Stomach smooth muscle (tissue), 2 donors: ENCODE data around the gene CDH23.

Experiments
- H3K27ac ChIP-seq: one replicate; pipeline ENCODE4 v1.7.0; 2013; ENCODE audit warnings: mild to moderate bottlenecking, low read length, inconsistent platforms
- H3K27me3 ChIP-seq, 2 donors: one replicate each; pipeline ENCODE4 v1.7.0; 2013; ENCODE audit warnings: low read length in 2 of 2; ENCODE audit not compliant: insufficient read depth in 2 of 2, control insufficient read depth in 1 of 2
- H3K36me3 ChIP-seq, 2 donors: one replicate each; pipeline ENCODE4 v1.7.0; 2013; ENCODE audit warnings: low read length in 2 of 2; ENCODE audit not compliant: control insufficient read depth in 2 of 2, insufficient read depth in 2 of 2
- H3K4me1 ChIP-seq: one replicate; pipeline ENCODE4 v1.7.0; 2013; ENCODE audit warnings: low read length; ENCODE audit not compliant: control insufficient read depth, insufficient read depth
- H3K4me3 ChIP-seq, 2 donors: one replicate each; pipeline ENCODE4 v1.7.0; 2013; ENCODE audit warnings: low read length in 2 of 2
- H3K9ac ChIP-seq, 2 donors: one replicate each; pipeline ENCODE4 v1.7.0; 2013; ENCODE audit warnings: low read length in 2 of 2, mild to moderate bottlenecking in 1 of 2
- H3K9me3 ChIP-seq, 2 donors: one replicate each; pipeline ENCODE4 v1.7.0; 2013; ENCODE audit warnings: low read length in 2 of 2; ENCODE audit not compliant: control insufficient read depth in 2 of 2
- donor health status: healthy.
- donor health status: Pancreatic carcinoma.

Gene CDH23

GRCh38 chr10:71694567-71694968, 297.8 kb downstream of the CDH23 start:
- Histone ChIP-seq H3K27ac (no peak overlapping the region), H3K4me3 (no peak overlapping the region), H3K36me3 (no peaks in the 10 kb centered on the region), H3K9ac (no peak overlapping the region), H3K4me1 (peaks cover 6% of the 10 kb centered on the region), H3K27me3 (no peaks in the 10 kb centered on the region), H3K9me3 (peaks cover 0 to 8% of the 10 kb centered on the region in 2 donors)

- Histone ChIP-seq H3K27me3 (no peaks in the 10 kb centered on the region), H3K9me3 (peaks cover 0 to 8% of the 10 kb centered on the region in 2 donors), H3K4me1 (peaks cover 6% of the 10 kb centered on the region), H3K9ac (no peak overlapping the region), H3K36me3 (no peaks in the 10 kb centered on the region), H3K27ac (no peak overlapping the region), H3K4me3 (no peak overlapping the region)
Measured at GRCh38 chr10:71695502-71696476, 299.1 kb downstream of the CDH23 start.

GRCh38 chr10:71696628-71697326, 300.1 kb downstream of the CDH23 start:
- Histone ChIP-seq H3K9me3 (peaks cover 0 to 1% of the 10 kb centered on the region in 2 donors), H3K9ac (no peak overlapping the region), H3K27me3 (no peaks in the 10 kb centered on the region), H3K4me3 (no peak overlapping the region), H3K4me1 (peaks cover 6% of the 10 kb centered on the region), H3K36me3 (no peaks in the 10 kb centered on the region), H3K27ac (no peak overlapping the region)

GRCh38 chr10:71697938-71698709, 301.4 kb downstream of the CDH23 start:
- Histone ChIP-seq H3K27me3 (no peaks in the 10 kb centered on the region), H3K36me3 (no peaks in the 10 kb centered on the region), H3K9me3 (no peaks in the 10 kb centered on the region), H3K27ac (no peak overlapping the region), H3K4me3 (no peak overlapping the region), H3K4me1 (peaks cover 2% of the 10 kb centered on the region), H3K9ac (no peak overlapping the region)

GRCh38 chr10:71698737-71699136, 302.0 kb downstream of the CDH23 start:
- Histone ChIP-seq H3K36me3 (no peaks in the 10 kb centered on the region), H3K4me3 (no peak overlapping the region), H3K9ac (no peak overlapping the region), H3K4me1 (no peaks in the 10 kb centered on the region), H3K27me3 (no peaks in the 10 kb centered on the region), H3K9me3 (no peaks in the 10 kb centered on the region), H3K27ac (no peak overlapping the region)

GRCh38 chr10:71700731-71701368, 304.1 kb downstream of the CDH23 start:
- Histone ChIP-seq H3K27ac (no peak overlapping the region), H3K36me3 (no peaks in the 10 kb centered on the region), H3K9ac (no peak overlapping the region), H3K4me3 (no peak overlapping the region), H3K4me1 (no peaks in the 10 kb centered on the region), H3K27me3 (no peaks in the 10 kb centered on the region), H3K9me3 (no peaks in the 10 kb centered on the region)

- no peaks in the 10 kb centered on the region for H3K27me3 ChIP-seq
- H3K36me3 ChIP-seq: no peaks in the 10 kb centered on the region
- H3K4me3 ChIP-seq: no peak overlapping the region
Measured at GRCh38 chr10:71701496-71702132, 304.9 kb downstream of the CDH23 start.

GRCh38 chr10:71703577-71703976, 306.9 kb downstream of the CDH23 start:
- no peaks in the 10 kb centered on the region for H3K36me3 ChIP-seq
- no peaks in the 10 kb centered on the region for H3K27me3 ChIP-seq
- no peak overlapping the region for H3K9ac ChIP-seq
- peaks cover 7% of the 10 kb centered on the region for H3K4me1 ChIP-seq
- H3K9me3 ChIP-seq: no peaks in the 10 kb centered on the region
- no peak overlapping the region for H3K27ac ChIP-seq
- H3K4me3 ChIP-seq: no peak overlapping the region

More at GRCh38 chr10:71701496-71702132, 304.9 kb downstream of the CDH23 start:
- Histone ChIP-seq H3K9ac (no peak overlapping the region), H3K9me3 (no peaks in the 10 kb centered on the region), H3K27ac (no peak overlapping the region), H3K4me1 (no peaks in the 10 kb centered on the region)

- Histone ChIP-seq H3K4me3 (no peak overlapping the region), H3K9me3 (no peaks in the 10 kb centered on the region), H3K9ac (no peak overlapping the region), H3K4me1 (peaks cover 7% of the 10 kb centered on the region), H3K36me3 (no peaks in the 10 kb centered on the region), H3K27me3 (no peaks in the 10 kb centered on the region), H3K27ac (no peak overlapping the region)
Measured at GRCh38 chr10:71704816-71705215, 308.1 kb downstream of the CDH23 start.

GRCh38 chr10:71705582-71705981, 308.9 kb downstream of the CDH23 start:
- H3K4me3 ChIP-seq: no peak overlapping the region
- H3K27ac ChIP-seq: no peak overlapping the region
- H3K27me3 ChIP-seq: no peaks in the 10 kb centered on the region
- peaks cover 7% of the 10 kb centered on the region for H3K4me1 ChIP-seq
- H3K36me3 ChIP-seq: no peaks in the 10 kb centered on the region
- no peak overlapping the region for H3K9ac ChIP-seq
- no peaks in the 10 kb centered on the region for H3K9me3 ChIP-seq
